Mammary epithelial cell (primary cell): ENCODE data around the gene ERCC1.

Experiments
- CTCF ChIP-seq, 2 donors: IDR thresholded peaks in 1 of 2; conservative IDR thresholded peaks in 1 of 2; 2 replicates each; pipeline ENCODE4 v1.5.1; 2011 to 2012; ENCODE audit warnings: inconsistent platforms in 2 of 2, low read length in 2 of 2, mild to moderate bottlenecking in 2 of 2, control low read depth in 1 of 2, low read depth in 1 of 2; ENCODE audit not compliant: insufficient read depth in 1 of 2; ENCODE audit errors: extremely low read depth in 1 of 2
- EZH2 ChIP-seq: IDR thresholded peaks from 2 replicates; pipeline ENCODE4 v1.6.1; 2012; ENCODE audit warnings: low read length, inconsistent platforms, borderline replicate concordance

GRCh38 chr19:45409557-45409920 lies 14.2 kb downstream of the ERCC1 start:
- TF ChIP-seq CTCF (conservative IDR thresholded peaks at IDR 0.05 in 1 of 2, IDR thresholded peaks at IDR 0.05 in 1 of 2; ENCODE audit: extremely low read depth in 1 of 2, insufficient read depth in 1 of 2, low read depth in 1 of 2, low read length in 2 of 2) = no peak
- TF ChIP-seq EZH2 = no peak
